Measurements from ENCODE around the gene CARD11. TPM values are rescaled to one million over a fixed set of nuclear protein-coding genes. Genes with fewer than 3 reads are reported as not detected.

CARD11 gene
- 0.12 TPM in 1 of 2 replicates, not detected in the other for total RNA-seq (2014; rRNA removed; shearing (Covaris generic))

DNA sequence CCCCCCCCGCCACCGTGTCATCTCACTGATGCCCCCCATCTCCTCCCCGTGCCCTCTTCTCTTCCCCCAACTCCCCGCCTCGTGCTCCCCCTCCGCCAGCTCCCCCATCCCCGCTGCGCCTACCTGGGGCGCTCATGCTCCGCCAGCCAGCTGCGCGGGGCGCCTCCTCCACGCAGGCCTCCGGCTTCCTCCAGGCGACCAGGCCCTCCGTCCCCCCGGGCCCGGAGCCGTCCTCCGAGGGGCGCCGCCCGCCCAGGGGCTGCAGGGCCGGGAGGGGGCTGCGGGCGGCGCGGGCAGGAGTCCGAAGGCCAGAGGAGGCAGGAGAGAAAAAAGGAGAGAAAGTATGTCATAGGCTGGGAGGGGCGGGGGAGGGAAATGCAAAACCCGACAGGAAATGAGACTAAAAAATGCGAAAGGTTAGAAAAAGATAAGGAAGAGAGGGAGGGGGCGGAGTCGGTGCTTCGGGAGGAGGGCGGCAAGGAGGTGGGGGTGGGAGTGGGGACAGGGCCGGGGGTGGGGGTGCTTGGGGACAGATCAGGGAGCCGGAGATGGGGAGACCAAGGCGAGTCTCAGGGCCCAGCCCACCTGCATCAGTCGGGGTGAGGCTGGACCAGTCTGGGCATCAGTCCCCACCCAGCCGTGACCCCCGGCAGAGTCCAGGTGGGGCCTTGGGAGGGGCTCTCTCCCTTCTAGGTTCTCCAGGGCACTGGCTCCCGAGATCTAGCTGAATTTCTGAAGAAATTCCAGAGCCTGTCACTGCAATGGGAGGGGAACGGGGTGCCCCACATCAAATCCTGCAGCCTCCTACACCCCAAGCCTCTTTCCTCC, at the start of gene CARD11:
TSS of gene CARD11 (minus strand) at position 324 of the 828 bp plus-strand sequence. CDS start 85,361 bp downstream, outside the sequence.
- in situ Hi-C loops (cut with HindIII; ENCODE audit: low sequenced_read_pairs): no loop called here
- DNase-seq (ENCODE audit: low spot score): no peak

DNA sequence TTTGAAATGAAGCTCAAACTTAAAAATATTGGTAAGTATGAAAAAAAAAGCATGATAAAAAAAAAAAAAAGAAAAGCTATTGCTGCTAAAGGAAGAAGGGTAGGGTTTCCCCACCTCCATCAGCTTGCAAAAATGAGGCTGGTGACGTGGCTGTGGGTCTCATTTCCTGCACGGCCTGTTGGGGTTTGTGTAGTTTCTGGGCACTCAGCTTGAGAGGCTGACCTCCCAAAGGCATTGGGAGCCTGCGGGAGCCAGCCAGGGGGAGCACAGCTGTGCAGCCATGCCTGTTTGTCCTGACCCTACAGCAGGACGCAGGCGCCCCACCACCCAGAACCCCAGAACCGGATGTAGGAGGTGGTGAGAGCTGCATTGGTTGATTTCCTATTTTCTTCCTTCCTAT, 48.8 kb upstream of the CARD11 start:
- in situ Hi-C loops (cut with HindIII; ENCODE audit: low sequenced_read_pairs): no loop called here
- no peak for DNase-seq (ENCODE audit: low spot score)

DNA sequence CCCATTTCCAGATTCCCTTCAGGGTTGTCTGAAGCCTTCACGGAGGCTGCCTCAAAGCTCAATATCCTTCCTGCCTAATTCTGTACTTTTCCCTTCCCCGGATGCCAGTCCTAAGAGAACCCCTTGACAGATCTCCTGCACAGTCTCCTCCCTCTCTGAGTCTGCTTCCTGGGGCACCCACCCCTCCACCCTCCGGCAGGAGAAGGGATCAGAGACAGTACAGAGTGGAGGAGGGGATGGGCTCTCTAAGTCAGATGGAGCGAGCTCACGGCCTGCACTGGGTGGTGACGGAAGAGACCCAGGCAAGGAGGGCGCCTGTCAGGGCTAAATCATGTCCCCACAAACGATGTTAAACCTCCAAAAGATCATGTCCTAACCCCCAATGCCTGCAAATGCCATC, 48.0 kb upstream of the CARD11 start:
- DNase-seq (ENCODE audit: low spot score): no peak
- in situ Hi-C loops (cut with HindIII; ENCODE audit: low sequenced_read_pairs): no loop called here

DNA sequence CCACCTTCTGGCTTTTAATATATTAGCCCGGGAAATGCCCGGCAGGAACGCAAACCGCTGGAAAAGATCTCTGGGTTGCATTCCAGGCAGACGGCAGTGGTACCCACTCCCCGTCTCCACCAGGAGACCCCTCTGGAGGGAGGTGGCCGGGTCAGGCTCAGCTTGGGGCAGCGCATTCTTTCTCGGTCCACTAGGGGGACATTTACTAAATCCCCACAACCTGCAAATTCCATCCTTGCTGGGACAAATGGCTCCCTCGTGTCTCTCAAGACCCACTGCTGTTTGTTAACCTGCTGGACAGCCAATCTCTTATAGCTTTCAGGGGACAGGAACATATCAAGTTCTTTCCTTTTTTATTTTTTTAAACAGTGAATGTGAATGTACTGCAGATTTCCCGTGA, 45.8 kb upstream of the CARD11 start:
- DNase-seq (ENCODE audit: low spot score): no peak
- in situ Hi-C loops (cut with HindIII; ENCODE audit: low sequenced_read_pairs): no loop called here

DNA sequence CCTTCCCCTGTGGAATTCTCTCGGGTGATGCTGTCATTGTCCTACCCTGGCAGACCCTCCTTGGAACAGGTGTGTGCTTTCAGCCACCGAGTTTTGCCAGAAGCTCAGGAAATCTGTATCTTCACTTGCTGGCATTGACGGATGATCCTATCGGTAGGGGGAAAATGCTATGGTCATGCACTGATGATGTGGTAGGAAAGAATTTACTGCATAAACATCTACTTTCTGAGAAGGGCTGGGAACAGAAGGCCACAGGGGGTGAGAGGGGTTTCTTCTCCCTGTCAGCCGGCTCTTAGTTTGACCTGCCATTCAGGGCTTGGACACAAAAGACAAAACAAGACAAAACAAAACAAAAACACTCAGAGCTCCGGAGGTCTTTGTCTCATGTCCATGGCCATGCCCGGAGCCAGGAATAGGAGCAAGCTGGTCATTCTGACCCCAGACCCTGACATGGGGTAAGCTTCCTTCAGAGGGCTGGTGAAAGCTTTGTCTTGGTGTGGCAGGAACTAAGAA, 43.6 kb upstream of the CARD11 start:
- DNase-seq (ENCODE audit: low spot score): no peak
- in situ Hi-C loops (cut with HindIII; ENCODE audit: low sequenced_read_pairs): no loop called here

DNA sequence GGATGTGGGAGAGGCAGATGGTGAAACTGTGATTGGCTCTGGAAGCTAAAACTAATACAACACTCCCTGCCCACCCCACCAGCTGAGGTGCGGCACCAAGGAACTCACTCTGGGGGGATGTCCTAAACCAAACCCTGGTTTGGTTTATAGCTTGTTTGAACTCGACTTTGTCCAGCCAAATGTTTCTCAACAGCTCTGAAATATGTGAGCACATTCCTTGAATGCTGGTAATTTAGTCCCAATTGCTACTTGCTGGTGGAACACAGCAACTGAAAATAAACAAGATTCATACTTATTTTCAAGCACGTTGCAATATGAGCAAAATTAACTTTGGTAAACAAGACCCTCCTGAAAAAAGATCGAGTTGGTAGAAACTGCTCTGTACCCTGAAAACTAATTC, 39.7 kb upstream of the CARD11 start:
- in situ Hi-C loops (cut with HindIII; ENCODE audit: low sequenced_read_pairs): no loop called here
- no peak for DNase-seq (ENCODE audit: low spot score)

DNA sequence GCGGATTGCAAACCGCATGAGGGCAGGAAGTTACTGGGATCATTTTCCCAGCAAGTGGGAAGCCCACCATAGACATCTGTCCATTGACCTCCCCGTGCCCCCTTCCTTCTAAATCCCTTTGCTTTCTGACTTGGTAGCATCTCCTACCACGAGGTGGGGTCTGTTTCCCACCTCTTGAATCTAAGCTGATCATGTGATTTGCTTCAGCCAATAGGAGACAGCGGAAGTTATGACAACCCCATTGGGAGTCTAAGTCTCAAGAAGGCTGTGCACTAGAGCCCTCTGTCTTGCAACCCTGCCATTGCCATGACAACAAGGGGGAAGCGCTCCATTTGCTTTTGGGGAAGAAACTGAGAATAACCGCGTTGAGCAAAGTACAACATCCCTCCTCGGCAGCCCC, 39.2 kb upstream of the CARD11 start:
- DNase-seq (ENCODE audit: low spot score): no peak
- in situ Hi-C loops (cut with HindIII; ENCODE audit: low sequenced_read_pairs): no loop called here

DNA sequence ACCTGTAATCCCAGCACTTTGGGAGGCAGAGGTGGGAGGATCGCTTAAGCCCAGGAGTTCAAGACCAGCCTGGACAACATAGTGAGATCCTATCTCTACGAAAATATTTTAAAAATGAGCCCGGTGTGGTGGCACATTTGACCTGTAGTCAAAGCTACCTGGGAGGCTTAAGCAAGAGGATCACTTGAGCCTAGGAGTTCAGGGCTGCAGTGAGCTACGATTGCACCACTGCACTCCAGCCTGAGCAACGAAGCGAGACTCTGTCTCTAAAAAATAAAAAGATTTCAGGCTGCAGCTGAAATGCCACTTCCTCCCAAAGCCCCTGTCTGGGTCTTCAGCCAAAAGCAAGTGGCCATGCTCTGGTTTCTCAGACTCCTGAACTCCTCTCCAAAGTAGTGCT, 38.7 kb upstream of the CARD11 start:
- no peak for DNase-seq (ENCODE audit: low spot score)
- in situ Hi-C loops (cut with HindIII; ENCODE audit: low sequenced_read_pairs): no loop called here

DNA sequence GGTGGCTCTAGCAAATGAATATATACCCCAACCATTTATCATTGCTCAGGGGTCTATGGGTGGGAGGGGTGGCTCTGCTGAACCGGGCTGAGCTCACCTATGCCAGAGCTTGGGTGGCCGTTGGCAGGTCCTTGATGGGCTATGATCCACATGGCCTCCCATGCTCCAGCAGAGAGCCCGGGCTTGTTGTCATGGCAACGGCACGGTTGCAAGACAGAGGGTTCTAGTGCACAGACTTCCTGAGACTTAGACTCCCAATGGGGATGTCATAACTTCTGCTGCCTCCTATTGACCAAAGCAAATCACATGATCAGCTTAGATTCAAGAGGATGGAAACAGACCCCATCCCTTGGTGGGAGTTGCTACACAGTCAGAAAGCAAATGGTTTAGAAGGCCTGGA, 36.4 kb upstream of the CARD11 start:
- in situ Hi-C loops (cut with HindIII; ENCODE audit: low sequenced_read_pairs): no loop called here

DNA sequence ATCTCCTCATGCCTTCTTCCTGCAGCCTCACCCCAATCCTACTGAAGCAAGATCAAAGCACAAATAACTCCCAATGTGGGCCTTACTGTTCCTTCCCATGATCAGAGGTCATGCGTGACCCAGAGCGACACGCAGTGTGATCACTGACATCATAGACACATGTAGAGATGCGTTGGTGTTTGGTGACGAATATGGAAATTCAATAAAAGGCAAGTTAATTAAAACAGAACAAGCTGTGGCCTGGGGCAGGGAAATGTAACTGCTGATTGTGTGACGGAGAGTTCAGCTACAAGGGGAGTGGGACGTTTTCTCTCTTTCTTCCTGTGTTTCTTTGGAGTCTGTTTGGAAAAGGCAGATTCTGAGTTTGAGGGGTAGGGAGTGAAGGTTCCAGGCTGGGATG, 34.8 kb upstream of the CARD11 start:
- in situ Hi-C loops (cut with HindIII; ENCODE audit: low sequenced_read_pairs): no loop called here
- no peak for DNase-seq (ENCODE audit: low spot score)

More for the DNA sequence above, 36.4 kb upstream of the CARD11 start:
- DNase-seq (ENCODE audit: low spot score): no peak

DNA sequence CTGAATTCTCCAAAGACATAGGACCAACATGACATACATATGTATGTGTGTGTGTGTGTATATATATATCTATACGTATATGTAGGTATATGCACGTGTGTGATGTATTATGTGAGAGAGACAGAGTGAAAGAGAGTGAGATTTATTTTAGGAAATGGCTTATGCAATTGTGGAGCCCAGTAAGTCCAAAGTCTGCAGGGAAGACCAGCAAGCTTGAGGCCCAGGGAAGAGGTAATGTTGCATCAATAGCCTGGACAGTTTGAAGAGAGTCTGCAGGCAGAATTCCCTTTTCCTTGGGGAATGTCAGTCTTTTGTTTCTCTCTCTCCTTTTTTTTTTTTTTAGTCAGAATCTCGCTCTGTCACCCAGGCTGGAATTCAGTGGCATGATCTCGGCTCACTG, 33.0 kb upstream of the CARD11 start:
- in situ Hi-C loops (cut with HindIII; ENCODE audit: low sequenced_read_pairs): no loop called here
- DNase-seq (ENCODE audit: low spot score): no peak

DNA sequence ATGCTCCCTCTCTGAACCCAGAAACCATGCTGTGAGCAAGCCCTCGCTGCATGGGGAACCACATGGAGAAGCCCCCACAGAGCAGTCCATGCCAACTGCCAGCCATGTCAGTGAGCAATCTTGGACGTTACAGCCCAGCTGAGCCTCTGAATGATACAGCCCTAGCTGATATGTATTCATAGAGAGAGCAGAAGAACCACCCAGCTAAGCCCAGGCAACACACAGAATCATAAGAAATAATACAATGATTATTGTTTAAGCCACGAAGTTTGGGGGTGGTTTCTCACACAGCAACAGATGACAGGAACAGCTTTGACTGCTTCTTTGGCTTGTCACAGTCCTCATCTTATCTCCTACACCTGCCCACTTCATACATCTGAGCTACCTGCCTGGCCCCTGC, 32.5 kb upstream of the CARD11 start:
- in situ Hi-C loops (cut with HindIII; ENCODE audit: low sequenced_read_pairs): no loop called here
- no peak for DNase-seq (ENCODE audit: low spot score)

DNA sequence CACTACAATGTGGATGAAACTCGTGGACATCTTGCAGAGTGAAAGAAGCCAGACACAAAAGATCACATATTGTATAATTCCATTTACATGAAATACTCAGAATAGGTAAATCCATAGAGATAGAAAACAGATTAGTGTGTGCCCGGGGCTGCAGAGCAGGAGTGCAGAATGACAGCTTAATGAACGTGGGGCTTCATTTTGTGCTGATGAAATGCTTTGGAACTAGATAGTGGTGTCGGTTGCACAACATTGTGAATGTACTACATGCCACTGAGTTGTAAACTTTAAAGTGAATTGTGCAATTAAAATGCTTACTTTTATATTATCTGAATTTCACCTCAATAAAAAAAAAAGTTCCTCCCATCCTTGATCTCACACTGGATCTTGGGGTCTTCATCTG, 31.8 kb upstream of the CARD11 start:
- no peak for DNase-seq (ENCODE audit: low spot score)
- in situ Hi-C loops (cut with HindIII; ENCODE audit: low sequenced_read_pairs): no loop called here

DNA sequence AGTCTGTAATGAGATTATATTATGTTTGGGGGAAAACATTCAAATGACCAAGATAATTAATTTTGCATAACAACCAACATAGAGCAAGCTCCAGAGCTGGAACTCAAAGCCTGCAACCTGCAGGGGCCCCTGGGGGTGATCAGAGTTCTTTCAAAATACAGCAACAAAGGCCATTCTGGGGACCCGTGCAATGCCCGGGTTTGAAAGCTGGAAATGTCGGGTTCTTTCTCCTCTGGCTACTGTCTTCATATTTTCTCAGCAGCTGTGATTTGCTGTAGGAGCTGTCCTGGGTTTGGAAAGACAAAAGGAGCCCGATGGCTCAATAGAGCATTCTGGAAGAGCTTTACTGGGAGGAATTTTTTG, 30.8 kb upstream of the CARD11 start:
- no peak for DNase-seq (ENCODE audit: low spot score)
- in situ Hi-C loops (cut with HindIII; ENCODE audit: low sequenced_read_pairs): no loop called here

DNA sequence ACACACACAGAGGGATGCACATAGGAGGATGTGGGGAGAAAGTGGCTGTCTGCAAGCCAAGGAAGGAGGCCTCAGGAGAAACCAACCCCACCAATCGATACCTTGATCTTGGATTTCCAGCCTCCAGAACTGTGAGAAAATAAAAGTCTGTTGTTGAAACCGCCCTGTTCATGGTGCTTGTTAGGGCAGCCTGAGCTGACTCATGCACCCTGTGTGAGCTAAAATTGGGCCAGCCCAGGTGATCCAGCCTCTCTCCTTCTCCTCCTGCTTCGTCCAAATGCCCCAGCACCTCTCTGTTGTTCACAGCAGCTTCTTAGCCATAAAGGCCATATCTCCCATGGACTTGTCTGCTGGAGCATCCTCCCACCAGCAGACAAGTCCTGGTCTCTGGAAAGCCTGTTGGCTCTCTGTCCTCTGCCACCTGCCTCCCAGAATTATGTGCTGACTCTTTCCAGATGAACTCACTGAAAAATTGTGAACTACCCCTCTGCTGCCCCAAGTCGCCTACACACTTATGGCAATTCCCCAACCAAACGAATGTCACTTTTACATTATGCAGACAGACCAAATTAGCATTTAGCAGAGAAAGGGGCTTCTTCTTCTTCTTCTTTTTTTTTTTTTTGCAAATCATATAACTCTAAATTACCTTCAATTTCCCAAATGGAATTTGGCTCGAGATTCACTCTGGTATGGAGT, 30.2 kb upstream of the CARD11 start:
- in situ Hi-C loops (cut with HindIII; ENCODE audit: low sequenced_read_pairs): no loop called here
- DNase-seq (ENCODE audit: low spot score): no peak

DNA sequence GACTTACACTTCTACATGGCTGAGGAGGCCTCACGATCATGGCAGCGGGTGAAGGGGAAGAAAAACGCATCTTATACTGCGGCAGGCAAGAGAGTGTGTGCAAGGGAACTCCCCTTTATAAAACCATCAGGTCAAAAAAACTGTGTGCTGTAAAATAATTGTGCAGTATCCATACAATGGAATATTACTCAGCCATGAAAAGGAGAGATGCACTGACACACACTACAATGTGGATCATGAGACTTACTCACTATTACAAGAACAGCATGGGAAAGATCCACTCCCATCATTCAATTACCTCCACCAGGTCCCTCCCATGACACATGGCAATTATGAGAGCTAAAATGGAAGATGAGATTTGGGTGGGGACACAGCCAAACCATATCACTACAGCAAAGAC, 27.2 kb upstream of the CARD11 start:
- in situ Hi-C loops (cut with HindIII; ENCODE audit: low sequenced_read_pairs): no loop called here
- no peak for DNase-seq (ENCODE audit: low spot score)

DNA sequence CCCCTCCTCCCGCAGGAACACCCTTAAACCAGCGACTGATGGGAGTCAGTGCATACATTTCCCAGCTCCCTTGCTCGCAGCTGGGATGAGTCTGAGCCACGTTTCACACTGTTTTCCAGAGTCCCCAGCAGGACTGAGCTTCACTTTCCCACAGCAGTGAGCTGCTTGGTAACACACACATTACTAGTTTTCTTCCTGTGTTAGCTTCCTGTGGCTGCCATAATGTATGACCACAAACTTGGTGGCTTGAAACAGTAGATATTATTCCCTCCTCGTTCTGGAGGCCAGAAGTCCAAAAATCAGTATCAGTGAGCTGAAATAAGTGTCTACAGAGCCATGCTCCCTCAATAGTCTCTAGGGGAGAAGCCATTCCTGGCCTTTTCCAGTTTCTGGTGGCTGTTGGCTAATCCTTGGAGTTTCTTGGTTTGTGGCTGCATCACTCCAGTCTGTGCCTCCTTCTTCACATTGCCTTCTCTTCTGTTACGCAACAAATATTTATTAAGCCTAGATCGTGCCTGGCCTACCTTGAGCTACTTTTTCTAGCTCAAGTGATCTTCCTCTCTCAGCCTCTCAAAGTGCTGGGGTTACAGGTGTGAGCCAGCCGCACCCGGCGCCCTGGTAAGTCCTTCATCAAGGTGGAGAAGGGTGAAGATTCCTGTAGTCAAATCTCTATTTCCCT, 26.2 kb upstream of the CARD11 start:
- in situ Hi-C loops (cut with HindIII; ENCODE audit: low sequenced_read_pairs): no loop called here
- no peak for DNase-seq (ENCODE audit: low spot score)

DNA sequence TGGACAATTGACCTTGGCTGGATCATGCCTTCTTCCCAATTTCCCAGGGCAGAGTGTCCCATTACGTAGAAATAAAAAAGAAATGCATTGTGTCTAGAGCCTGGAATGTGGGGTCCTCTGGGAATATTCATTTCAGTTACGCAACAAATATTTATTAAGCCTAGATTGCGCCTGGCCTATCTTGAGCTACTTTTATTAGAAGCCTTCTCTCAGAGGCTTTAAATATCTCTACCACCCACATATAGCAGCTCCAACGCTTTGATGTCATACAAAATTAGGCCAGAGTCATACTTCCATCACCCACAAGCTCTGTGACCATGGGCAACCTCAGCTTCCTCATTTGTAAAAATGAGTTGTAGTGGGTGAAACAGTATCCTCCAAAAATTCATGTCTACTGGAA, 24.9 kb upstream of the CARD11 start:
- in situ Hi-C loops (cut with HindIII; ENCODE audit: low sequenced_read_pairs): no loop called here
- no peak for DNase-seq (ENCODE audit: low spot score)

DNA sequence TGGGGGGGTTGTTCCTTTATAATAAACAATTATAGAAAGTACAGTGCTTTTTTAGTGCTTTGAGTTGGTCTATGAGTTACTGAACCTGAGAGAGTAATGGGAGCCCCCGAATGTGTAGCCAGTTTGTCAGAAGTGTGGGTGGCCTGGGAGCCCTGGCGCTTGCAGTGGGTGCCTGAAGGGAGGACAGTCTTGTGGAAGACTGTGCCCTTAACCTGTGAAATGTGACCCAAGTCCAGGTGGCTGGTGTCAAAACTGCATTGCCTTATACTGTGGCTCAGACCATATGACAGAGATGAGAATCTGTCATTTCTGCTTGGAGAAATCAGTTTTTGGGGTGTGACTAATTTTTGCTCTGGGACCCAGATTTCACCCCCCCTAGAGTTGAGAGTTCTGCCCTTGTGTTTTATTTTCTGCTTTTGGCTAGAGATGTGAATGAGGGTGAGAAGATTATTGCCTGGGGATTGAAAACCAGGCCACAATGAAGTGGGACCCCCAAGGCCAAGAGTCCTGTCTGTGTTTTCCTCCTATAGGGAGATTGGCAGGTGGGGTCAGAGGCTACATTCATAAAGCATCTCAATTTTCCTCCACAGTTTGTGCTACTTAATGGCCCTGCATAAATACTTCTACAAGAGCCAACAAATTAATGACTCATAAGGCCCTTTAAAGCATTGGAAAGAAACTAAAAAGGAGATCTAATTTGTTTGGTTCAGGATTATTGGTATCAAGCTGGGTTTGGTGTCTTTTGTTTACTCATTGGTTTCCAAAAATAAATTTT, 24.1 kb upstream of the CARD11 start:
- in situ Hi-C loops (cut with HindIII; ENCODE audit: low sequenced_read_pairs): no loop called here
- DNase-seq (ENCODE audit: low spot score): no peak
